Hepatocyte (in vitro differentiated cells): Measurements from ENCODE around the gene ADRM1. TPM values are rescaled to one million over a fixed set of nuclear protein-coding genes. Genes with fewer than 3 reads are reported as not detected.

Source experiments
- DNase-seq: peaks from one replicate; pipeline ENCODE4 v3.0.0-alpha.2; 2016; ENCODE audit warnings: low spot score
- H2AFZ ChIP-seq: fragments of 200-600 bp; sonication (generic); 2 replicates; pipeline ENCODE4 v1.6.0; 2016; ENCODE audit warnings: antibody characterized with exemption, mild to moderate bottlenecking
- H3K27ac ChIP-seq: fragments of 200-600 bp; sonication (generic); 2 replicates; pipeline ENCODE4 v1.5.1; 2016; ENCODE audit warnings: mild to moderate bottlenecking
- H3K27me3 ChIP-seq: fragments of 200-600 bp; sonication (generic); 2 replicates; pipeline ENCODE4 v1.6.1; 2016
- H3K36me3 ChIP-seq: fragments of 200-600 bp; sonication (generic); replicated peaks from 2 replicates; pipeline ENCODE4 v1.5.1; 2016; ENCODE audit warnings: low read depth; ENCODE audit not compliant: insufficient read depth
- H3K4me1 ChIP-seq: fragments of 200-600 bp; sonication (generic); 2 replicates; pipeline ENCODE4 v1.5.1; 2016; ENCODE audit warnings: mild to moderate bottlenecking, moderate library complexity; ENCODE audit not compliant: insufficient read depth
- H3K4me2 ChIP-seq: fragments of 200-600 bp; sonication (generic); 2 replicates; pipeline ENCODE4 v1.6.0; 2016
- H3K4me3 ChIP-seq: fragments of 200-600 bp; sonication (generic); 2 replicates; pipeline ENCODE4 v1.5.1; 2016; ENCODE audit warnings: mild to moderate bottlenecking
- H3K79me2 ChIP-seq: fragments of 200-600 bp; sonication (generic); 2 replicates; pipeline ENCODE4 v1.6.0; 2017; ENCODE audit warnings: mild to moderate bottlenecking
- H3K9me2 ChIP-seq: fragments of 200-600 bp; sonication (generic); replicated peaks from 2 replicates; pipeline ENCODE4 v1.6.0; 2017; ENCODE audit warnings: mild to moderate bottlenecking; ENCODE audit not compliant: insufficient read depth
- H3K9me3 ChIP-seq: fragments of 200-600 bp; sonication (generic); 2 replicates; pipeline ENCODE4 v1.5.1; 2016; ENCODE audit warnings: low read depth, mild to moderate bottlenecking
- H4K20me1 ChIP-seq: fragments of 200-600 bp; sonication (generic); 2 replicates; pipeline ENCODE4 v1.6.0; 2016; ENCODE audit warnings: mild to moderate bottlenecking; ENCODE audit not compliant: insufficient read depth, poor library complexity, severe bottlenecking
- CTCF ChIP-seq: fragments of 200-600 bp; sonication (generic); IDR thresholded peaks from 2 replicates; pipeline ENCODE4 v1.5.1; 2016; ENCODE audit warnings: antibody characterized with exemption, mild to moderate bottlenecking; ENCODE audit not compliant: poor library complexity
- EZH2 ChIP-seq: fragments of 200-600 bp; sonication (generic); IDR thresholded peaks from 2 replicates; pipeline ENCODE4 v1.6.1; 2016; ENCODE audit warnings: antibody characterized with exemption, mild to moderate bottlenecking, borderline replicate concordance
- EZH2phosphoT487 ChIP-seq: fragments of 200-600 bp; sonication (generic); IDR thresholded peaks from one replicate; pipeline ENCODE4 v1.6.1; 2018; ENCODE audit warnings: antibody characterized with exemption, mild to moderate bottlenecking, low read depth, moderate library complexity; ENCODE audit not compliant: unreplicated experiment, severe bottlenecking
- whole genome bisulfite sequencing: methylation state at CpG from one replicate; pipeline ENCODE4 v1.1.6; 2016; ENCODE audit warnings: low lambda C conversion rate; ENCODE audit errors: missing lambda C conversion rate; 5-methylcytosine and 5-hydroxymethylcytosine counted together
- polyA plus RNA-seq: library from polyadenylated mRNA; unstranded; fragments of >200 nt; fragmentation: Nextera tagmentation; extraction: Ambion mirVana; gene quantifications from 2 replicates; pipeline ENCODE4 v1.2.1, GENCODE V29; 2016
- total RNA-seq: library from RNA; depleted of rRNA; stranded (reverse); fragments of >200 nt; gene quantifications from 2 replicates; pipeline ENCODE4 v1.2.3, GENCODE V29; 2014

Gene ADRM1
- total and polyA plus RNA-seq, 2 experiments from 2014 or later, result 103 to 144 TPM

GRCh38 chr20:62305765-62306413, 3.1 kb downstream of the ADRM1 start:
- H3K9me3 ChIP-seq, result no peaks in the 10 kb centered on the region
- H3K27ac ChIP-seq, result no peak overlapping the region
- H3K4me3 ChIP-seq, result no peak overlapping the region
- peaks cover 37% of the 10 kb centered on the region for H4K20me1 ChIP-seq
- H3K9me2 ChIP-seq, result no peaks in the 10 kb centered on the region
- H3K4me2 ChIP-seq, result peak overlapping the region; percentile 97
- WGBS, result 90% methylated on average over 33 of the region's 33 CpGs
- peaks cover 36% of the 10 kb centered on the region for H3K79me2 ChIP-seq
- peaks cover 15% of the 10 kb centered on the region for H3K4me1 ChIP-seq
- no peaks in the 10 kb centered on the region for H3K27me3 ChIP-seq
- TF ChIP-seq EZH2phosphoT487 (no peak), CTCF (no peak), EZH2 (no peak)
- H2AFZ ChIP-seq, result no peak overlapping the region
- H3K36me3 ChIP-seq, result no peaks in the 10 kb centered on the region
- no peak for DNase-seq

GRCh38 chr20:62306414-62307187, 3.8 kb downstream of the ADRM1 start:
- Histone ChIP-seq H2AFZ (no peak overlapping the region), H3K4me1 (peaks cover 15% of the 10 kb centered on the region), H3K9me3 (no peaks in the 10 kb centered on the region), H4K20me1 (peaks cover 37% of the 10 kb centered on the region), H3K36me3 (no peaks in the 10 kb centered on the region), H3K27ac (no peak overlapping the region), H3K9me2 (no peaks in the 10 kb centered on the region), H3K4me2 (no peak overlapping the region), H3K79me2 (peaks cover 36% of the 10 kb centered on the region), H3K4me3 (no peak overlapping the region), H3K27me3 (no peaks in the 10 kb centered on the region)
- no peak for DNase-seq
- 96% methylated on average over 27 of the region's 27 CpGs for WGBS
- TF ChIP-seq CTCF (no peak), EZH2 (no peak), EZH2phosphoT487 (no peak)

DNA sequence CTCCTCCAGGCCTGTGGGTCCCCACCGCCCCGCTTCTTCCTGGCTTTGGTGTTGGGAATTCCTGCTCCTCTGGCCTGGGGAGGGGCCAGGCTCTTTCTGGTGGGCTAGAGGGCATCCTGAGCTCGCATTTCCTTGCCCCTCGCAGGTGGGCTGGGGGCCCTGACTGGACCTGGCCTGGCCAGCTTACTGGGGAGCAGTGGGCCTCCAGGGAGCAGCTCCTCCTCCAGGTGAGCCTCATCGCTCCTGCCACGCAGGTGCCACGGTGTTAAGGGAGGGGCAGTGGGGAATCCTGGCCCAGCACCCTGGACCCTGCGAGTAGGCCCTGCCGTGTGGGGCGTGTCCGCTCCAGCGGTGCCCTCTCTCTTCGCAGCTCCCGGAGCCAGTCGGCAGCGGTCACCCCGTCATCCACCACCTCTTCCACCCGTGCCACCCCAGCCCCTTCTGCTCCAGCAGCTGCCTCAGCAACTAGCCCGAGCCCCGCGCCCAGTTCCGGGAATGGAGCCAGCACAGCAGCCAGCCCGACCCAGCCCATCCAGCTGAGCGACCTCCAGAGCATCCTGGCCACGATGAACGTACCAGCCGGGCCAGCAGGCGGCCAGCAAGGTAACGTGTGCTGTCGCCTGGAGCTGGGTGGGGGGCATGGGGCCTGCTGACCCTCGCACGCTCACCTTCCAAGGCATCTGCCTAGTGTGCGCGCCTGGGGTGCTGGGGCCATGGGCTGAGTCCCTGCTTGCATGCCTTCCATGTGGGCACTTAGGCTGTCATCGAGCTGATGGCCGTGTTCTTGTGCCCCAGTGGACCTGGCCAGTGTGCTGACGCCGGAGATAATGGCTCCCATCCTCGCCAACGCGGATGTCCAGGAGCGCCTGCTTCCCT, 4.7 kb downstream of the ADRM1 start:
- no peaks in the 10 kb centered on the region for H3K9me2 ChIP-seq
- WGBS, result 94% methylated on average over 31 of the region's 42 CpGs
- H3K4me1 ChIP-seq, result peaks cover 15% of the 10 kb centered on the region
- no peak for TF ChIP-seq CTCF
- no peak for TF ChIP-seq EZH2
- no peak for TF ChIP-seq EZH2phosphoT487
- no peak for DNase-seq
- H3K79me2 ChIP-seq, result peaks cover 36% of the 10 kb centered on the region
- no peaks in the 10 kb centered on the region for H3K27me3 ChIP-seq
- no peak overlapping the region for H3K4me3 ChIP-seq
- H2AFZ ChIP-seq, result no peak overlapping the region
- H4K20me1 ChIP-seq, result peaks cover 37% of the 10 kb centered on the region
- no peaks in the 10 kb centered on the region for H3K9me3 ChIP-seq
- H3K36me3 ChIP-seq, result no peaks in the 10 kb centered on the region
- H3K4me2 ChIP-seq, result no peak overlapping the region
- no peak overlapping the region for H3K27ac ChIP-seq
